ENCODE data around the gene KCNK17.

Gene KCNK17

DNA sequence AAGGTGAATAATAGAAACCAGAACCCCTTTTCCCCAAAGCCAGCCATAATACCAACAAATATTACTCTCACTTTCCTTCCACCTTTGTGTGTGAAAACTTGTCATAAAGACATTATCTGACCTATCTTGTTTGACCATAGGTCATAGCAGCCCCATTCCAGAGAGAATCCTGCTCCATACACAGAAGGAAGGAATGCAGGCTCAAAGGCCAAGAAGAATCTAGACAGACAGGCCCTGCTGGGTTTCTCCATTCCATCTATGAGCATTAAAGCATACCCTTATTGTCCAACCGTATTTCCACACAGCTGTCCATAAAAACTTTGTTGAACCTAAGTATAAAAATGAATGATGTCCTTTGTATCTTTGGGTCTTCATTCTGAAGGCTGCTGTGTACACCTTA lies 44.3 kb downstream of the KCNK17 start:
- DNase-seq (ENCODE audit: low spot score) = no peak
- Histone ChIP-seq H3K4me3 (no peak overlapping the region), H3K27ac (no peak overlapping the region)
- TF ChIP-seq, protein P1, sequence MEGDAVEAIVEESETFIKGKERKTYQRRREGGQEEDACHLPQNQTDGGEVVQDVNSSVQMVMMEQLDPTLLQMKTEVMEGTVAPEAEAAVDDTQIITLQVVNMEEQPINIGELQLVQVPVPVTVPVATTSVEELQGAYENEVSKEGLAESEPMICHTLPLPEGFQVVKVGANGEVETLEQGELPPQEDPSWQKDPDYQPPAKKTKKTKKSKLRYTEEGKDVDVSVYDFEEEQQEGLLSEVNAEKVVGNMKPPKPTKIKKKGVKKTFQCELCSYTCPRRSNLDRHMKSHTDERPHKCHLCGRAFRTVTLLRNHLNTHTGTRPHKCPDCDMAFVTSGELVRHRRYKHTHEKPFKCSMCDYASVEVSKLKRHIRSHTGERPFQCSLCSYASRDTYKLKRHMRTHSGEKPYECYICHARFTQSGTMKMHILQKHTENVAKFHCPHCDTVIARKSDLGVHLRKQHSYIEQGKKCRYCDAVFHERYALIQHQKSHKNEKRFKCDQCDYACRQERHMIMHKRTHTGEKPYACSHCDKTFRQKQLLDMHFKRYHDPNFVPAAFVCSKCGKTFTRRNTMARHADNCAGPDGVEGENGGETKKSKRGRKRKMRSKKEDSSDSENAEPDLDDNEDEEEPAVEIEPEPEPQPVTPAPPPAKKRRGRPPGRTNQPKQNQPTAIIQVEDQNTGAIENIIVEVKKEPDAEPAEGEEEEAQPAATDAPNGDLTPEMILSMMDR (IDR thresholded peaks at IDR 0.05) = no peak

DNA sequence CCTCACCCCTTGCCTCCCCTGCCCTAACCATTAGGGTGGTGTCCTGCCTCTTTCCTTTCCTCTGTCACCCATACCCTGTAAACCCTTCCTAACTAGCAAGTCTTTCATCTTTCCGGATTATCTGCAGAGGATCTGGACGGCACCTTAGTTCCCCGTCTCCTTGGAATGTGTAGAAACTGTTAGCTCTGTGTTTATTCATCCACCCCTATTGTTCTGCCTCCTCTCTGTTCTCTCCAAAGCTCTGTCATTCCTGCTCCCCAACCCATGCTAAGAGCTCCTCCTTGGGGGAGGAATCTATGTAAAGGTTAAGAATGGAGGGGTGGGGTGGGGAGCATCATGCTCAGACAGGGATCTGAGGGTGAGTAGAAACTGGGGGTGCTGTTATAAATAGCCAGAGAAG lies 45.5 kb downstream of the KCNK17 start:
- no peak overlapping the region for H3K4me3 ChIP-seq
- no peak overlapping the region for H3K27ac ChIP-seq
- DNase-seq (ENCODE audit: low spot score) = no peak
- TF ChIP-seq, protein P1 (IDR thresholded peaks at IDR 0.05) = no peak

DNA sequence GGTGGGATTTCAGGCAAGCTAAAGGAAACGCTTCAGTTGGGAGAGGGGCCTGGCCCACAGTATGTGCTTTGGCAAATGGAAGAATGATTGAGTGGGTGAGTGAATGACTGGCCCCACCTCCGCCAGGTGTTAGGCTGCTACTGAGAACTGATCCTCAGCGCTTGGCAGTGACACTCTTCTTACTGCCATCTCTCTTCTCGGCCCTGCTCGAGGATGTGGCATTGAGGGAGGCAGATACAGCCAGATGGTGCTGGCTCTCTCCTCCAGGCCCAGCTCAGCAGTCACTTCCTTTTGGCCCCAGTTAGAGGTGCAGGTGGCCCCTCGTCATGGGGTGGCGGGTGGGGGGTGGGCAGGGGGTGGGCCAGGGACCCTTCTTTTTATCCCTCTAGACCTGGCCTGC lies 46.0 kb downstream of the KCNK17 start:
- TF ChIP-seq, protein P1 (IDR thresholded peaks at IDR 0.05) = no peak
- Histone ChIP-seq H3K27ac (no peak overlapping the region), H3K4me3 (no peak overlapping the region)
- no peak for DNase-seq (ENCODE audit: low spot score)

DNA sequence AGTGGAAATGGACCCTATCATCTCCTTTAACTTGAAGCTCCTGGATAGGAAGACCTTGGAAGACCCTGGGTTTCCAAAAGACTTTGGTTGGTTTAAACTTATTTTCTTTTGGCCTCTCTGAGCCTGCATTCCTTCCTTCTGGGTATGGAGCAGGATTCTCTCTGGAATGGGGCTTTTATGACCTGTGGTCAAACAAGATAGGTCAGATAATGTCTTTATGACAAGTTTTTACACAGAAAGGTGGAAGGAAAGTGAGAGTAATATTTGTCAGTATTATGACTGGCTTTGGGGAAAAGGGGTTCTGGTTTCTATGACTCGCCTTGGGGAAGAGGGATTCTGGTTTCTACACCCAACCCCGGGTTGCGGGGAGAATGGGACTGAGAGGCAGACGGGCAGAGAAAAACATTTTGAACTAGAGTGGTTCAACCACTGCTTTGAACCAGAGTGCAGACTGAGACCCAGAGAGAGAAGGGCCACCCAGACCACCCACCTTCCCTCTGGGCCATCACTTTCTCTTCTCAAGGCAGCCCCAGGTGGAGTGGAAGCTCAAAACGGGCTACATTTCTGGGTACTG lies 47.4 kb downstream of the KCNK17 start:
- TF ChIP-seq, protein P1 (IDR thresholded peaks at IDR 0.05) = no peak
- Histone ChIP-seq H3K4me3 (no peak overlapping the region), H3K27ac (no peak overlapping the region)
- no peak for DNase-seq (ENCODE audit: low spot score)

DNA sequence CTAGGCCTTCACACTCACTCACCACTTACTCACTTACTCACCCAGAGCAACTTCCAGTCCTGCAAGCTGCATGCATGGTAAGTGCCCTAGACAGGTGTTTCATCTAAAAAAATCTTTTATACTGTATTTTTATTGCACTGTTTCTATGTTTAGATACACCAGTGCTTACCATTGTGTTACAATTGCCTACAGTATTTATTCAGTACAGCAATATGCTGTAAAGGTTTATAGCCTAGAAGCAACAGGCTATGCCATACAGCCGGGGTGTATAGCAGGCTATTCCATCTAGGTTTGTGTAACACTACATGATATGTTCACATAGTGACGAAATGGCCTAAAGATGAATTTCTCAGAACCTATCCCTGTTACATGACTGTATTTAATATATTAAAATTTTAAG lies 47.8 kb downstream of the KCNK17 start:
- TF ChIP-seq, protein P1 (IDR thresholded peaks at IDR 0.05) = no peak

DNA sequence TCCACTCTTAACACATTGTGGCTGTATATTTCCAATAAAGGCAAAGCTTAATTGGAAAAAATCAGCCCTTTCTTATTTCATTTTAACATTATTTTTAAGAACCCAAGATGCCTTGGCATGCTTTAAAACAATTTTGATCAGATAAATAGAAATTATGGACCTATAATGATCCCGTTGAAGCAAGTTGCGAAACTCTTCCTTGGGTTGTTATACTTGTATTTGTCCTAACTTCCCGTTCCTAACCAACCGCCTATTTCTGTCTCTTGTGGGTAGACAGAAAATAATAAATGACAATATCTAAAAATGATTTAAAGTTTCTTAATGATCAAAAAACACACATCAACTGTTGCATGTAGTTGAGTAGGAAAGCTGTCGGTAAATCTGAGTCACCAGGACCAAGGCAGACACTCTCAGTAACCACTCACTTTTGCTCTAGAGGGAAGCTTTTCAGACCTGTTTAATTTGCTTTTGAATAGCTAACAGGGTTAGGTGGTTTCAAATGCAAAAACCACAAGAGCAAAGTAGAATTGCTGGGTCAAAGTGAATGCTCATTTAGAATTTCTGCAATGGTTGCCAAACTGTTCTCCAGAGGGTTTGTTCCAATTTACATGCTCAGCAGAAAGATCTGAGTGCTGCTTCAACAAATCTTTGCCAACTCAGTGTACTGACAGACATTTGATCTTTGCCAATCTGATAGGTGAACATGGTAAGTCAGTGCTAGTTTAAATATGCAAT lies 50.7 kb downstream of the KCNK17 start:
- Histone ChIP-seq H3K4me3 (no peak overlapping the region), H3K27ac (no peak overlapping the region)
- no peak for DNase-seq (ENCODE audit: low spot score)
- TF ChIP-seq, protein P1 (IDR thresholded peaks at IDR 0.05) = no peak

More for the DNA sequence above, 47.8 kb downstream of the KCNK17 start:
- no peak for DNase-seq (ENCODE audit: low spot score)
- Histone ChIP-seq H3K27ac (no peak overlapping the region), H3K4me3 (no peak overlapping the region)

DNA sequence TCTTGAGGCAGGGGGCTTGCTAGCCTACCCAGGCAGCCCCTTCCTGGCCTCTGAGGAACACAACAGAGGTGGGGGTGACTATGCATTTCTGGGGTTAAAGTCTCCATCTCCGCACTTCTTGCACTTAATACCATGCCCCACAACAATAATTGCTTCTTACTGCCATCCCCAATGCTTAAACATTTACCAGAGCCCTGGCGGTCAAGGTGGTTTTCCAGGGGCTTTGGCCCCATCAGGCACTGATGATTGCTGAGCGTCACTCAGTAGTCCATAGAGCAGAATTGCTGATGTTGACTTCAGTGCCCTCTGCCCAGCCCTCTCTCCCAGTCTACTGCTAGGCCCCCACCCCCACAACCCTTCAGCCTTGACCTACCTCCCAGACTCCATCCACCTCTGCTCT lies 52.5 kb downstream of the KCNK17 start:
- TF ChIP-seq, protein P1 (IDR thresholded peaks at IDR 0.05) = no peak
- H3K27ac ChIP-seq = no peak overlapping the region
- DNase-seq (ENCODE audit: low spot score) = no peak
- no peak overlapping the region for H3K4me3 ChIP-seq
